WTC11 (cell line): ENCODE data around the gene FOXO3. TPM values are rescaled to one million over a fixed set of nuclear protein-coding genes. Genes with fewer than 3 reads are reported as not detected.

Experiments
- ATAC-seq: fragments of 200-7000 bp; cut with Tn5 transposase; 2 replicates; pipeline ENCODE4 v1.10.0; 2021; ENCODE audit warnings: mild to moderate bottlenecking, moderate library complexity
- CTCF ChIA-PET: fragments of 300-600 bp; sonication (Branson Sonifier 250); formaldehyde crosslinking; loops from one replicate; lab custom pipeline; 2021; ENCODE audit warnings: antibody characterized with exemption; lab: Charles Lee
- POLR2A ChIA-PET: fragments of 350-600 bp; sonication (Branson Sonifier 250); formaldehyde crosslinking; loops from one replicate; lab custom pipeline; 2021; ENCODE audit warnings: antibody characterized with exemption; lab: Charles Lee
- DNase-seq: peaks from one replicate; pipeline ENCODE4 v3.0.0; 2021; ENCODE audit warnings: low spot score
- H3K27ac Mint-ChIP-seq: 2 replicates; pipeline ENCODE4 v1.8.0; 2021; ENCODE audit warnings: mixed read lengths
- H3K27me3 Mint-ChIP-seq: 2 replicates; pipeline ENCODE4 v1.8.0; 2021; ENCODE audit warnings: low read depth, mild to moderate bottlenecking, moderate library complexity, mixed read lengths
- H3K36me3 Mint-ChIP-seq: 2 replicates; pipeline ENCODE4 v1.8.0; 2021; ENCODE audit warnings: mixed read lengths
- H3K4me1 Mint-ChIP-seq: 2 replicates; pipeline ENCODE4 v1.8.0; 2022; ENCODE audit warnings: mixed read lengths
- H3K4me3 Mint-ChIP-seq: 2 replicates; pipeline ENCODE4 v1.8.0; 2021; ENCODE audit warnings: mild to moderate bottlenecking, moderate library complexity, mixed read lengths
- H3K9me3 Mint-ChIP-seq: 2 replicates; pipeline ENCODE4 v1.8.0; 2021; ENCODE audit warnings: mixed read lengths
- CREM ChIP-seq: sonication (generic); formaldehyde crosslinking; IDR thresholded peaks from 2 replicates; pipeline ENCODE4 v1.8.1; 2022; ENCODE audit warnings: mild to moderate bottlenecking, missing genetic modification reagents, moderate library complexity
- EMX1 ChIP-seq: fragments of 250-450 bp; sonication (Bioruptor Pico); IDR thresholded peaks from 2 replicates; pipeline ENCODE4 v1.8.0; 2021; ENCODE audit warnings: mild to moderate bottlenecking
- ETV6 ChIP-seq: sonication (generic); formaldehyde crosslinking; IDR thresholded peaks from 2 replicates; pipeline ENCODE4 v1.8.1; 2022; ENCODE audit warnings: mild to moderate bottlenecking, missing genetic modification reagents
- JAZF1 ChIP-seq: fragments of 250-450 bp; sonication (Bioruptor Pico); IDR thresholded peaks from 2 replicates; pipeline ENCODE4 v1.9.0; 2021; ENCODE audit warnings: moderate library complexity, mild to moderate bottlenecking, inconsistent platforms
- MYBL2 ChIP-seq: sonication (generic); formaldehyde crosslinking; IDR thresholded peaks from 2 replicates; pipeline ENCODE4 v1.8.1; 2023; ENCODE audit warnings: mild to moderate bottlenecking, moderate library complexity, missing genetic modification reagents
- RELA ChIP-seq: sonication (generic); formaldehyde crosslinking; IDR thresholded peaks from 2 replicates; pipeline ENCODE4 v1.8.1; 2022; ENCODE audit warnings: missing genetic modification reagents, mild to moderate bottlenecking, borderline replicate concordance
- SP1 ChIP-seq: sonication (generic); formaldehyde crosslinking; conservative IDR thresholded peaks from 2 replicates; pipeline ENCODE4 v1.8.1; 2022; ENCODE audit warnings: missing genetic modification reagents
- TCF7 ChIP-seq: sonication (generic); formaldehyde crosslinking; IDR thresholded peaks from 2 replicates; pipeline ENCODE4 v1.8.0; 2022; ENCODE audit warnings: mild to moderate bottlenecking, low read depth, missing genetic modification reagents, moderate library complexity
- TEAD4 ChIP-seq: sonication (generic); formaldehyde crosslinking; IDR thresholded peaks from 2 replicates; pipeline ENCODE4 v1.8.0; 2022; ENCODE audit warnings: mild to moderate bottlenecking, missing genetic modification reagents
- TP53 ChIP-seq: sonication (generic); formaldehyde crosslinking; IDR thresholded peaks from 2 replicates; pipeline ENCODE4 v1.8.1; 2023; ENCODE audit warnings: mild to moderate bottlenecking, missing genetic modification reagents
- total RNA-seq: library from RNA; stranded (reverse); gene quantifications from 3 replicates; pipeline ENCODE4 v1.2.3, GENCODE V29; 2021
- TF ChIP-seq, protein P1 (sequence below): sonication (generic); formaldehyde crosslinking; IDR thresholded peaks from 2 replicates; pipeline ENCODE4 v1.8.0; 2023; ENCODE audit warnings: mild to moderate bottlenecking, missing genetic modification reagents
- TF ChIP-seq, protein P2 (sequence below): sonication (generic); formaldehyde crosslinking; IDR thresholded peaks from 2 replicates; pipeline ENCODE4 v1.8.1; 2023; ENCODE audit warnings: mild to moderate bottlenecking, missing genetic modification reagents
- TF ChIP-seq, protein P3 (sequence below): sonication (generic); formaldehyde crosslinking; conservative IDR thresholded peaks from 2 replicates; pipeline ENCODE4 v1.8.1; 2023; ENCODE audit warnings: mild to moderate bottlenecking, low read depth, missing genetic modification reagents, moderate library complexity
- TF ChIP-seq, protein P4 (sequence below): sonication (generic); formaldehyde crosslinking; IDR thresholded peaks from 2 replicates; pipeline ENCODE4 v1.8.1; 2023; ENCODE audit warnings: mild to moderate bottlenecking, missing genetic modification reagents, borderline replicate concordance
- TF ChIP-seq, protein P5 (sequence below): fragments of 250-450 bp; sonication (Bioruptor Pico); IDR thresholded peaks from 2 replicates; pipeline ENCODE4 v1.9.0; 2021; ENCODE audit warnings: mild to moderate bottlenecking
- TF ChIP-seq, protein P6 (sequence below): fragments of 250-450 bp; sonication (Bioruptor Pico); IDR thresholded peaks from 2 replicates; pipeline ENCODE4 v1.9.0; 2021; ENCODE audit warnings: mild to moderate bottlenecking, borderline replicate concordance
- TF ChIP-seq, protein P7 (sequence below): sonication (generic); formaldehyde crosslinking; IDR thresholded peaks from 2 replicates; pipeline ENCODE4 v1.8.1; 2023; ENCODE audit warnings: mild to moderate bottlenecking, moderate library complexity, missing genetic modification reagents

FOXO3 gene
- total RNA-seq, 1 experiment from 2014 or later, result 15.6 TPM

DNA sequence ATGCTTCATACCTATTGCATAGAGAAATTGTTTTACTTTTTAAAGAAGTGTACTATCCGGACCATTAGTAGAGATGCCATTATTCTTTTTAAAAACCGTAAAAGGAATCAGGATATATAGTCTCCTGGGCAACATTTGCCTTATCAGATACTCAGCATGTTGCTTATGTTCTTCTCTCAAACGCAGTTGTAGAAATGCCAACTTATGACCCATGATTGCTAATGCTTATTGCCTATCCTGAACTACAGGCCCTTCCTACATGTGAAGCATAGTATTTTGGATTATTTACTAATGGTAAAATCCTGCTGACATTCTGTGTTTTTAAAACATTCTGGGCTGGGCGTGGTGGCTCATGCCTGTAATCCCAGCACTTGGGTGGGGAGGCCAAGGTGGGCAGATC lies 99.5 kb downstream of the FOXO3 start (continued):
- TF ChIP-seq, protein P1, sequence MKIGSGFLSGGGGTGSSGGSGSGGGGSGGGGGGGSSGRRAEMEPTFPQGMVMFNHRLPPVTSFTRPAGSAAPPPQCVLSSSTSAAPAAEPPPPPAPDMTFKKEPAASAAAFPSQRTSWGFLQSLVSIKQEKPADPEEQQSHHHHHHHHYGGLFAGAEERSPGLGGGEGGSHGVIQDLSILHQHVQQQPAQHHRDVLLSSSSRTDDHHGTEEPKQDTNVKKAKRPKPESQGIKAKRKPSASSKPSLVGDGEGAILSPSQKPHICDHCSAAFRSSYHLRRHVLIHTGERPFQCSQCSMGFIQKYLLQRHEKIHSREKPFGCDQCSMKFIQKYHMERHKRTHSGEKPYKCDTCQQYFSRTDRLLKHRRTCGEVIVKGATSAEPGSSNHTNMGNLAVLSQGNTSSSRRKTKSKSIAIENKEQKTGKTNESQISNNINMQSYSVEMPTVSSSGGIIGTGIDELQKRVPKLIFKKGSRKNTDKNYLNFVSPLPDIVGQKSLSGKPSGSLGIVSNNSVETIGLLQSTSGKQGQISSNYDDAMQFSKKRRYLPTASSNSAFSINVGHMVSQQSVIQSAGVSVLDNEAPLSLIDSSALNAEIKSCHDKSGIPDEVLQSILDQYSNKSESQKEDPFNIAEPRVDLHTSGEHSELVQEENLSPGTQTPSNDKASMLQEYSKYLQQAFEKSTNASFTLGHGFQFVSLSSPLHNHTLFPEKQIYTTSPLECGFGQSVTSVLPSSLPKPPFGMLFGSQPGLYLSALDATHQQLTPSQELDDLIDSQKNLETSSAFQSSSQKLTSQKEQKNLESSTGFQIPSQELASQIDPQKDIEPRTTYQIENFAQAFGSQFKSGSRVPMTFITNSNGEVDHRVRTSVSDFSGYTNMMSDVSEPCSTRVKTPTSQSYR (CRISPR knock-in tag), result no peak
- no peak for TF ChIP-seq TCF7 (CRISPR knock-in tag)
- TF ChIP-seq, protein P2, sequence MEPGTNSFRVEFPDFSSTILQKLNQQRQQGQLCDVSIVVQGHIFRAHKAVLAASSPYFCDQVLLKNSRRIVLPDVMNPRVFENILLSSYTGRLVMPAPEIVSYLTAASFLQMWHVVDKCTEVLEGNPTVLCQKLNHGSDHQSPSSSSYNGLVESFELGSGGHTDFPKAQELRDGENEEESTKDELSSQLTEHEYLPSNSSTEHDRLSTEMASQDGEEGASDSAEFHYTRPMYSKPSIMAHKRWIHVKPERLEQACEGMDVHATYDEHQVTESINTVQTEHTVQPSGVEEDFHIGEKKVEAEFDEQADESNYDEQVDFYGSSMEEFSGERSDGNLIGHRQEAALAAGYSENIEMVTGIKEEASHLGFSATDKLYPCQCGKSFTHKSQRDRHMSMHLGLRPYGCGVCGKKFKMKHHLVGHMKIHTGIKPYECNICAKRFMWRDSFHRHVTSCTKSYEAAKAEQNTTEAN (CRISPR knock-in tag), result no peak

DNA sequence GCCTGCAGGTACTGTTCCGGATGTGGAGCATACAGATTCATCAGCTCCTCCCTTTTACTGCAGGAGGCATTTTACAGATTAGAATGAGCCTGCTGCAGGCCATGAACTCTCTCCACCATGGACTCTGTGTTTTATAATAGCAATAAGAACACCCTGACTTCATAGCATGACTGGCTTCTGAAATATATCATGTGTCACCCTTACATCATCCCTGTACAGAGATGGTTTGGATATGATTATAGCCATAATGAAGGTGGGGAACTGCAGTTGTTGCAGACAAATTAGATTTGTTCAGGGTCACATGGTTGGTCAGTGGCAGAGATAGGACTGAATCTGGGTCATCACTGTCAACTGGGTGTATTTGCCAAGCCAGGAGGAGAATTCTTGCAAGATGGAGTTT lies 100.7 kb downstream of the FOXO3 start:
- ATAC-seq, result no peak
- no peak overlapping the region for H3K27ac Mint-ChIP-seq
- TF ChIP-seq, protein P3, sequence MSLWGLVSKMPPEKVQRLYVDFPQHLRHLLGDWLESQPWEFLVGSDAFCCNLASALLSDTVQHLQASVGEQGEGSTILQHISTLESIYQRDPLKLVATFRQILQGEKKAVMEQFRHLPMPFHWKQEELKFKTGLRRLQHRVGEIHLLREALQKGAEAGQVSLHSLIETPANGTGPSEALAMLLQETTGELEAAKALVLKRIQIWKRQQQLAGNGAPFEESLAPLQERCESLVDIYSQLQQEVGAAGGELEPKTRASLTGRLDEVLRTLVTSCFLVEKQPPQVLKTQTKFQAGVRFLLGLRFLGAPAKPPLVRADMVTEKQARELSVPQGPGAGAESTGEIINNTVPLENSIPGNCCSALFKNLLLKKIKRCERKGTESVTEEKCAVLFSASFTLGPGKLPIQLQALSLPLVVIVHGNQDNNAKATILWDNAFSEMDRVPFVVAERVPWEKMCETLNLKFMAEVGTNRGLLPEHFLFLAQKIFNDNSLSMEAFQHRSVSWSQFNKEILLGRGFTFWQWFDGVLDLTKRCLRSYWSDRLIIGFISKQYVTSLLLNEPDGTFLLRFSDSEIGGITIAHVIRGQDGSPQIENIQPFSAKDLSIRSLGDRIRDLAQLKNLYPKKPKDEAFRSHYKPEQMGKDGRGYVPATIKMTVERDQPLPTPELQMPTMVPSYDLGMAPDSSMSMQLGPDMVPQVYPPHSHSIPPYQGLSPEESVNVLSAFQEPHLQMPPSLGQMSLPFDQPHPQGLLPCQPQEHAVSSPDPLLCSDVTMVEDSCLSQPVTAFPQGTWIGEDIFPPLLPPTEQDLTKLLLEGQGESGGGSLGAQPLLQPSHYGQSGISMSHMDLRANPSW (CRISPR knock-in tag), result no peak
- TF ChIP-seq SP1 (CRISPR knock-in tag), result no peak
- TF ChIP-seq JAZF1 (CRISPR knock-in tag), result no peak
- TF ChIP-seq TP53 (CRISPR knock-in tag), result no peak
- TF ChIP-seq MYBL2 (CRISPR knock-in tag), result no peak
- TF ChIP-seq EMX1 (CRISPR knock-in tag), result no peak
- TF ChIP-seq, protein P4, sequence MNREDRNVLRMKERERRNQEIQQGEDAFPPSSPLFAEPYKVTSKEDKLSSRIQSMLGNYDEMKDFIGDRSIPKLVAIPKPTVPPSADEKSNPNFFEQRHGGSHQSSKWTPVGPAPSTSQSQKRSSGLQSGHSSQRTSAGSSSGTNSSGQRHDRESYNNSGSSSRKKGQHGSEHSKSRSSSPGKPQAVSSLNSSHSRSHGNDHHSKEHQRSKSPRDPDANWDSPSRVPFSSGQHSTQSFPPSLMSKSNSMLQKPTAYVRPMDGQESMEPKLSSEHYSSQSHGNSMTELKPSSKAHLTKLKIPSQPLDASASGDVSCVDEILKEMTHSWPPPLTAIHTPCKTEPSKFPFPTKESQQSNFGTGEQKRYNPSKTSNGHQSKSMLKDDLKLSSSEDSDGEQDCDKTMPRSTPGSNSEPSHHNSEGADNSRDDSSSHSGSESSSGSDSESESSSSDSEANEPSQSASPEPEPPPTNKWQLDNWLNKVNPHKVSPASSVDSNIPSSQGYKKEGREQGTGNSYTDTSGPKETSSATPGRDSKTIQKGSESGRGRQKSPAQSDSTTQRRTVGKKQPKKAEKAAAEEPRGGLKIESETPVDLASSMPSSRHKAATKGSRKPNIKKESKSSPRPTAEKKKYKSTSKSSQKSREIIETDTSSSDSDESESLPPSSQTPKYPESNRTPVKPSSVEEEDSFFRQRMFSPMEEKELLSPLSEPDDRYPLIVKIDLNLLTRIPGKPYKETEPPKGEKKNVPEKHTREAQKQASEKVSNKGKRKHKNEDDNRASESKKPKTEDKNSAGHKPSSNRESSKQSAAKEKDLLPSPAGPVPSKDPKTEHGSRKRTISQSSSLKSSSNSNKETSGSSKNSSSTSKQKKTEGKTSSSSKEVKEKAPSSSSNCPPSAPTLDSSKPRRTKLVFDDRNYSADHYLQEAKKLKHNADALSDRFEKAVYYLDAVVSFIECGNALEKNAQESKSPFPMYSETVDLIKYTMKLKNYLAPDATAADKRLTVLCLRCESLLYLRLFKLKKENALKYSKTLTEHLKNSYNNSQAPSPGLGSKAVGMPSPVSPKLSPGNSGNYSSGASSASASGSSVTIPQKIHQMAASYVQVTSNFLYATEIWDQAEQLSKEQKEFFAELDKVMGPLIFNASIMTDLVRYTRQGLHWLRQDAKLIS (CRISPR knock-in tag), result no peak
- TF ChIP-seq, protein P5, sequence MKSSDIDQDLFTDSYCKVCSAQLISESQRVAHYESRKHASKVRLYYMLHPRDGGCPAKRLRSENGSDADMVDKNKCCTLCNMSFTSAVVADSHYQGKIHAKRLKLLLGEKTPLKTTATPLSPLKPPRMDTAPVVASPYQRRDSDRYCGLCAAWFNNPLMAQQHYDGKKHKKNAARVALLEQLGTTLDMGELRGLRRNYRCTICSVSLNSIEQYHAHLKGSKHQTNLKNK, result no peak
- TF ChIP-seq ETV6 (CRISPR knock-in tag), result no peak
- no peak for TF ChIP-seq CREM (CRISPR knock-in tag)
- no peak for TF ChIP-seq RELA (CRISPR knock-in tag)
- TF ChIP-seq, protein P2 (CRISPR knock-in tag), result no peak
- TF ChIP-seq, protein P6, sequence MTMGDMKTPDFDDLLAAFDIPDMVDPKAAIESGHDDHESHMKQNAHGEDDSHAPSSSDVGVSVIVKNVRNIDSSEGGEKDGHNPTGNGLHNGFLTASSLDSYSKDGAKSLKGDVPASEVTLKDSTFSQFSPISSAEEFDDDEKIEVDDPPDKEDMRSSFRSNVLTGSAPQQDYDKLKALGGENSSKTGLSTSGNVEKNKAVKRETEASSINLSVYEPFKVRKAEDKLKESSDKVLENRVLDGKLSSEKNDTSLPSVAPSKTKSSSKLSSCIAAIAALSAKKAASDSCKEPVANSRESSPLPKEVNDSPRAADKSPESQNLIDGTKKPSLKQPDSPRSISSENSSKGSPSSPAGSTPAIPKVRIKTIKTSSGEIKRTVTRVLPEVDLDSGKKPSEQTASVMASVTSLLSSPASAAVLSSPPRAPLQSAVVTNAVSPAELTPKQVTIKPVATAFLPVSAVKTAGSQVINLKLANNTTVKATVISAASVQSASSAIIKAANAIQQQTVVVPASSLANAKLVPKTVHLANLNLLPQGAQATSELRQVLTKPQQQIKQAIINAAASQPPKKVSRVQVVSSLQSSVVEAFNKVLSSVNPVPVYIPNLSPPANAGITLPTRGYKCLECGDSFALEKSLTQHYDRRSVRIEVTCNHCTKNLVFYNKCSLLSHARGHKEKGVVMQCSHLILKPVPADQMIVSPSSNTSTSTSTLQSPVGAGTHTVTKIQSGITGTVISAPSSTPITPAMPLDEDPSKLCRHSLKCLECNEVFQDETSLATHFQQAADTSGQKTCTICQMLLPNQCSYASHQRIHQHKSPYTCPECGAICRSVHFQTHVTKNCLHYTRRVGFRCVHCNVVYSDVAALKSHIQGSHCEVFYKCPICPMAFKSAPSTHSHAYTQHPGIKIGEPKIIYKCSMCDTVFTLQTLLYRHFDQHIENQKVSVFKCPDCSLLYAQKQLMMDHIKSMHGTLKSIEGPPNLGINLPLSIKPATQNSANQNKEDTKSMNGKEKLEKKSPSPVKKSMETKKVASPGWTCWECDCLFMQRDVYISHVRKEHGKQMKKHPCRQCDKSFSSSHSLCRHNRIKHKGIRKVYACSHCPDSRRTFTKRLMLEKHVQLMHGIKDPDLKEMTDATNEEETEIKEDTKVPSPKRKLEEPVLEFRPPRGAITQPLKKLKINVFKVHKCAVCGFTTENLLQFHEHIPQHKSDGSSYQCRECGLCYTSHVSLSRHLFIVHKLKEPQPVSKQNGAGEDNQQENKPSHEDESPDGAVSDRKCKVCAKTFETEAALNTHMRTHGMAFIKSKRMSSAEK (CRISPR knock-in tag), result no peak
- TF ChIP-seq, protein P7, sequence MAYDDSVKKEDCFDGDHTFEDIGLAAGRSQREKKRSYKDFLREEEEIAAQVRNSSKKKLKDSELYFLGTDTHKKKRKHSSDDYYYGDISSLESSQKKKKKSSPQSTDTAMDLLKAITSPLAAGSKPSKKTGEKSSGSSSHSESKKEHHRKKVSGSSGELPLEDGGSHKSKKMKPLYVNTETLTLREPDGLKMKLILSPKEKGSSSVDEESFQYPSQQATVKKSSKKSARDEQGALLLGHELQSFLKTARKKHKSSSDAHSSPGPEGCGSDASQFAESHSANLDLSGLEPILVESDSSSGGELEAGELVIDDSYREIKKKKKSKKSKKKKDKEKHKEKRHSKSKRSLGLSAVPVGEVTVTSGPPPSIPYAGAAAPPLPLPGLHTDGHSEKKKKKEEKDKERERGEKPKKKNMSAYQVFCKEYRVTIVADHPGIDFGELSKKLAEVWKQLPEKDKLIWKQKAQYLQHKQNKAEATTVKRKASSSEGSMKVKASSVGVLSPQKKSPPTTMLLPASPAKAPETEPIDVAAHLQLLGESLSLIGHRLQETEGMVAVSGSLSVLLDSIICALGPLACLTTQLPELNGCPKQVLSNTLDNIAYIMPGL, result no peak
- TF ChIP-seq TEAD4 (CRISPR knock-in tag), result no peak

More for the DNA sequence above, 100.7 kb downstream of the FOXO3 start:
- Mint-ChIP-seq H3K27me3 (no peaks in the 10 kb centered on the region; the same call in 1 of the 2 replicates), H3K4me3 (no peak overlapping the region), H3K4me1 (peaks cover 33% of the 10 kb centered on the region), H3K36me3 (peaks cover 11% of the 10 kb centered on the region), H3K9me3 (peaks cover 5% of the 10 kb centered on the region)
- DNase-seq, result no peak
- ChIA-PET POLR2A (no interaction called here), CTCF (no interaction called here)
